GM23338 (cell line): Measurements from ENCODE around the gene SHC4.

Experiments used
- CREB1 ChIP-seq: fragments of 250-450 bp; sonication (Bioruptor Pico); IDR thresholded peaks from 2 replicates; pipeline ENCODE4 v1.5.0; 2020; ENCODE audit warnings: low read depth, mild to moderate bottlenecking, moderate library complexity
- CTCF ChIP-seq, 2 experiments: fragments of 200-600 bp in 1 of 2; sonication (generic) in 1 of 2; conservative IDR thresholded peaks; 2 replicates each; pipeline versions ENCODE4 v1.5.1 to v1.6.1; 2016 to 2017; ENCODE audit warnings: antibody characterized with exemption in 2 of 2, low read depth in 2 of 2, mild to moderate bottlenecking in 2 of 2, moderate library complexity in 1 of 2
- ETS1 ChIP-seq: IDR thresholded peaks from 2 replicates; pipeline ENCODE4 v1.6.1; 2016; ENCODE audit warnings: antibody characterized with exemption
- EZH2 ChIP-seq: fragments of 200-600 bp; sonication (generic); IDR thresholded peaks from one replicate; pipeline ENCODE4 v1.8.0; 2017; ENCODE audit warnings: antibody characterized with exemption, mild to moderate bottlenecking, low read depth; ENCODE audit not compliant: unreplicated experiment
- EZH2phosphoT487 ChIP-seq: fragments of 200-600 bp; sonication (generic); IDR thresholded peaks from one replicate; pipeline ENCODE4 v1.8.1; 2018; ENCODE audit warnings: antibody characterized with exemption; ENCODE audit not compliant: unreplicated experiment
- JUNB ChIP-seq: IDR thresholded peaks from one replicate; pipeline ENCODE4 v1.6.1; 2016; ENCODE audit warnings: antibody characterized with exemption; ENCODE audit not compliant: unreplicated experiment
- POLR2AphosphoS5 ChIP-seq: IDR thresholded peaks from 2 replicates; pipeline ENCODE4 v1.6.1; 2016; ENCODE audit warnings: antibody characterized with exemption, low read depth
- REST ChIP-seq: IDR thresholded peaks from one replicate; pipeline ENCODE4 v1.6.1; 2018; ENCODE audit warnings: antibody characterized with exemption; ENCODE audit not compliant: unreplicated experiment
- STAT1 ChIP-seq: IDR thresholded peaks from one replicate; pipeline ENCODE4 v1.6.1; 2016; ENCODE audit warnings: antibody characterized with exemption; ENCODE audit not compliant: unreplicated experiment
- ZNF114 ChIP-seq: fragments of 250-450 bp; sonication (Bioruptor Pico); IDR thresholded peaks from 2 replicates; pipeline ENCODE4 v1.5.0; 2020; ENCODE audit warnings: mild to moderate bottlenecking, moderate library complexity
- ZNF462 ChIP-seq: fragments of 250-450 bp; sonication (Bioruptor Pico); IDR thresholded peaks from 2 replicates; pipeline ENCODE4 v1.5.0; 2020; ENCODE audit warnings: mild to moderate bottlenecking, moderate library complexity

- TF ChIP-seq CTCF (conservative IDR thresholded peaks at IDR 0.05; ENCODE audit: low read depth in 2 of 2) (no peak), POLR2AphosphoS5 (no peak), CREB1 (CRISPR knock-in tag) (no peak), EZH2phosphoT487 (no peak), EZH2 (no peak), JUNB (no peak), REST (no peak), ZNF462 (CRISPR knock-in tag) (no peak), STAT1 (no peak), ZNF114 (CRISPR knock-in tag) (no peak), ETS1 (no peak)
Observed at GRCh38 chr15:48845123-48845522, 118.6 kb downstream of the SHC4 start.
